ENCODE results near the gene TMUB1. TPM values are rescaled to one million over a fixed set of nuclear protein-coding genes. Genes with fewer than 3 reads are reported as not detected.

Gene TMUB1, protein sequence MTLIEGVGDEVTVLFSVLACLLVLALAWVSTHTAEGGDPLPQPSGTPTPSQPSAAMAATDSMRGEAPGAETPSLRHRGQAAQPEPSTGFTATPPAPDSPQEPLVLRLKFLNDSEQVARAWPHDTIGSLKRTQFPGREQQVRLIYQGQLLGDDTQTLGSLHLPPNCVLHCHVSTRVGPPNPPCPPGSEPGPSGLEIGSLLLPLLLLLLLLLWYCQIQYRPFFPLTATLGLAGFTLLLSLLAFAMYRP
- polyA plus RNA-seq (2013): 82.7 and 85.1 TPM in 2 replicates

DNA sequence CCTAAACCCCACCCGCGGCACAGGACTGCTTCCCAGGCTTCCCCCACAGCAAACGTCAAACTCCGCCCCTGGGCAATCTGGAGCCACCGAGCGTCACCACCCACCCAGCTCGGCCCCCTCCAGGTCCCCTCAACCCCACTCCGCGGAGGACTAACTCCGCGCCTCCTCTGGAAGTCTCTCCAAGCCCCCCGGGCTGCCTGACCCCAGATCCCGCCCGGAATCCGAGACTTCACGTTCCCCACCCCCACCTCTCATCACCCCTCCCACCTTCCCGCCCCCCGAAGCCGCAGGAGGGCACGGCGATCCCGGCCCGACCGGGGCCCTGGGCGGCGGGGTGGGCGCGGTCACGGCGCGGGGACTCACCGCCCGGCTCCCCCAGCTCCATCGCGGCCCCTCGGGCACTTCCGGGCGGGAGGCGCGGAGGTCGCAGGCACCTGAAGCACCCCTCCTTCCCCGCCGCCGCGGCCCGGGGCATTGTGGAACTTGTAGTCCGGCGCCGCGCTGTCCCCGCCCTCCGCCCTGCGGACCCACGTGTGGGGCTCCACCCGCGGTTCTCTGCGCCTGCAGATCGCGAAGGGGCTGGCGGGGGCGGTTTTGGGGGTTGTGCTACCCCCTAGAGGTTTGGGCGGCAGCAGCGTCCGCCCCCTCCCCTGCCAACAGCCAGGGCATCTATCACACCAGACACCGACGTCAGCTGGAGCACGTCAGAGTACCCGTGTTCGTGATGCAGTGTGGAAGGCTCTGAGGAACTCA is at the start of gene TMUB1:
TSS of gene TMUB1 (minus strand) at position 423 of the 753 bp plus-strand sequence. CDS start 930 bp downstream, outside the sequence.
- H3K27me3 ChIP-seq (ENCODE audit: insufficient read depth, low read length): no peaks in the 10 kb centered on the region
- peak within 1 kb of the TSS; percentile 80 for H3K4ac ChIP-seq (ENCODE audit: low read depth, low read length)
- H3K4me3 ChIP-seq (ENCODE audit: low read depth, low read length): peak within 1 kb of the TSS; percentile 79
- peak within 1 kb of the TSS; percentile 86 for H2BK5ac ChIP-seq (ENCODE audit: low read depth, low read length, poor library complexity)
- H3K18ac ChIP-seq (ENCODE audit: low read length): peak within 1 kb of the TSS; percentile 69
- peak within 1 kb of the TSS; percentile 73 for H3K14ac ChIP-seq (ENCODE audit: low read length)
- H2BK120ac ChIP-seq (ENCODE audit: insufficient read depth, low read length, poor library complexity): peak within 1 kb of the TSS; percentile 57
- H4K91ac ChIP-seq (ENCODE audit: low read depth, low read length): peak within 1 kb of the TSS; percentile 90
- H3K36me3 ChIP-seq (ENCODE audit: control insufficient read depth in 1 of 2, insufficient read depth in 2 of 2, low read length in 2 of 2): peaks cover 7 to 13% of the 10 kb centered on the region in 2 experiments
- peak within 1 kb of the TSS; percentile 70 for H4K12ac ChIP-seq (ENCODE audit: low read depth, low read length)
- no peak within 1 kb of the TSS for H3K23ac ChIP-seq (ENCODE audit: low read length)
- peaks cover 36% of the 10 kb centered on the region for H3K79me1 ChIP-seq (ENCODE audit: low read length)
- H2AK5ac ChIP-seq (ENCODE audit: low read length): peak within 1 kb of the TSS; percentile 16
- H3K4me1 ChIP-seq (ENCODE audit: control insufficient read depth in 1 of 2, insufficient read depth in 2 of 2, low read length in 2 of 2): peaks cover 37 to 49% of the 10 kb centered on the region in 2 experiments
- H3K4me2 ChIP-seq (ENCODE audit: low read length): peak within 1 kb of the TSS; percentile 84
- peak within 1 kb of the TSS; percentile 49 for H3K27ac ChIP-seq (ENCODE audit: low read depth, low read length)
- DNase-seq: peak; percentile 61 to 77
- no CpG with 5 or more reads among the region's 69 CpGs for WGBS (ENCODE audit: extremely low coverage, insufficient coverage, insufficient read length)
- peak within 1 kb of the TSS; percentile 82 for H3K9ac ChIP-seq (ENCODE audit: low read length)
- H3K79me2 ChIP-seq (ENCODE audit: control insufficient read depth, insufficient read depth, low read length, poor library complexity): peaks cover 41% of the 10 kb centered on the region
- H2BK12ac ChIP-seq (ENCODE audit: low read length): peak within 1 kb of the TSS; percentile 29
- peak within 1 kb of the TSS; percentile 84 for H4K8ac ChIP-seq (ENCODE audit: low read depth, low read length)
- peak within 1 kb of the TSS; percentile 92 for H2AFZ ChIP-seq (ENCODE audit: insufficient read depth, low read length, poor library complexity)
- no peaks in the 10 kb centered on the region for H3K9me3 ChIP-seq (ENCODE audit: insufficient read depth, low read depth, low read length)

DNA sequence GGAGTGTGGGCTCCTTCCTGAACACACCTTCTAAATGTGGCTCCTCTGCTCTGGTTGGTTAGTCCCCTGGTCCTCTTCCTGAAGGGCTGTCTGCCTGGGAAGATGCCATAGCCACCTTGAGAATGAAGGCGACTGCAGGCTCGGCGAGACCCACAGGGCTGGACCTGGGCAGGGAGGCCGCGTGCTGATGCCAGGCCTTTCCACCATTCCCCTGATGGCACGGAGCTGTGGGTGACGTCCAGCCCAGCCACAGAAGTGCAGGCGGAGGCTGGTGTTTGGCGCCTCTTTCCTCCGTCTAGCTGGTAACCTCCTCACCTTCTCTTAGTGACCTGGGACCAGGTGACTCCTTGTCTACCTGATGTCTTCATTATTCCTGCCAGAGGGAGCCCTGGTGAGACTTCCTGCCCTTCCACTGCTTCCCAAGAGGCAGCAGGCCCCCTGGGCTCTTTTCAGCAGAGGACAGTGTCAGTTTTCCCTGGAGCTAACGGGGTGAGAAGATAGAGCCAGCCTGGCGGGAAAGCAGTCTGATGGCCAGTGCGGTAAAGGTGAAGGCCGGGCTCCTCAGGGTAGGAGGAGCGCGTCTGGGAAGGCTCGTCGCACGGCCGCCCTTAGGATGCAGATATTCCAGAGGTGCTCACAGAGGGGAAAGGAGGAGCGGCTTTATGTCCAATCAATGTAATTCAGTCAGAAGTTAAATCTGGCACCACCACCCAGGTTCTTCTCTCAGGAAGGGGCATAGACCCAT is 49.3 kb upstream of the TMUB1 start:
- Histone ChIP-seq H3K9me3 (ENCODE audit: insufficient read depth, low read depth, low read length) (no peaks in the 10 kb centered on the region), H3K4ac (ENCODE audit: low read depth, low read length) (no peak overlapping the region), H2BK120ac (ENCODE audit: insufficient read depth, low read length, poor library complexity) (no peak overlapping the region), H3K4me3 (ENCODE audit: low read depth, low read length) (no peak overlapping the region), H2AK5ac (ENCODE audit: low read length) (no peak overlapping the region), H3K4me1 (ENCODE audit: control insufficient read depth in 1 of 2, insufficient read depth in 2 of 2, low read length in 2 of 2) (peaks cover 0 to 3% of the 10 kb centered on the region in 2 experiments), H3K14ac (ENCODE audit: low read length) (no peak overlapping the region), H2BK12ac (ENCODE audit: low read length) (no peak overlapping the region), H2BK5ac (ENCODE audit: low read depth, low read length, poor library complexity) (no peak overlapping the region), H3K18ac (ENCODE audit: low read length) (no peak overlapping the region), H3K36me3 (ENCODE audit: control insufficient read depth in 1 of 2, insufficient read depth in 2 of 2, low read length in 2 of 2) (peaks cover 96 to 97% of the 10 kb centered on the region in 2 experiments), H3K9ac (ENCODE audit: low read length) (no peak overlapping the region), H3K27me3 (ENCODE audit: insufficient read depth, low read length) (no peaks in the 10 kb centered on the region), H3K27ac (ENCODE audit: low read depth, low read length) (no peak overlapping the region), H3K79me2 (ENCODE audit: control insufficient read depth, insufficient read depth, low read length, poor library complexity) (no peaks in the 10 kb centered on the region), H2AFZ (ENCODE audit: insufficient read depth, low read length, poor library complexity) (no peak overlapping the region), H3K23ac (ENCODE audit: low read length) (no peak overlapping the region), H3K4me2 (ENCODE audit: low read length) (no peak overlapping the region), H3K79me1 (ENCODE audit: low read length) (no peaks in the 10 kb centered on the region), H4K8ac (ENCODE audit: low read depth, low read length) (no peak overlapping the region), H4K91ac (ENCODE audit: low read depth, low read length) (no peak overlapping the region), H4K12ac (ENCODE audit: low read depth, low read length) (no peak overlapping the region)
- WGBS (ENCODE audit: extremely low coverage, insufficient coverage, insufficient read length): no CpG with 5 or more reads among the region's 21 CpGs
- DNase-seq: no peak

DNA sequence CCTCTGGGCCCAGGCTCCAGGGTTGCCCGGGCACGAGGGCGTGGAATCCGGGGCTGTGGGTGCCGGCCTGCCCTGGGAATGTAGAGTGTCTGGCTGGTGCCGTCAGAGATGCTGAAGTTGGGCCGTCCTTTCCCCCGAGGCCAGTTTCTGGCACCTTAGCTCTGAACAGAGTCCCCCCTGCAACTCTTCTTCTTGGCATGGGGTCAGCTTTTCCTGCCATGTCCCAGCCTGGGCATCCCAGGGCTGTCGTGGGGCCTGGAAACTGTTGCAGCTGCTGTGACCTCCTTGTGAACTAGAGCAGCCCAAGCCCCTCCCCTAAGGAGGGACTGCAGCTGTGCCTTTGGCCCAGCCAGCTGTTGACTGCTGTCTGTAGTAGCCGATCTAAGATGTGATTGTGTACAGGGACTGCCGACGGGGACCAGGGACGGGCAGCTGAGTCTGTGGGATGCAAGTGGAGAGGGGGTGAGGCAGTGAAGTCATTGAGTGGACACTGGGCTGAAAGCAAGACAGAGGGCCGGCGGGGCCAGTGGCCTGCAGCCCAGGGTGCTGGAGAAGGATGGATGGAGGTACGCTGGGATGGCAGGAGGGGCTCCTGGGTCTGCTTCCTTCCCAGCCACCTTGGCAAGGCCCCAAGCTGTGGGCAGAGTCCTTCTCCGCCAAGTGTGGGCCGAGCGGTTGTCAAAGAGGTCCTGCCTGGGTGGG is 48.5 kb upstream of the TMUB1 start:
- H2AFZ ChIP-seq (ENCODE audit: insufficient read depth, low read length, poor library complexity): no peak overlapping the region
- no peak overlapping the region for H3K4me2 ChIP-seq (ENCODE audit: low read length)
- peaks cover 0 to under 1% of the 10 kb centered on the region in 2 experiments for H3K4me1 ChIP-seq (ENCODE audit: control insufficient read depth in 1 of 2, insufficient read depth in 2 of 2, low read length in 2 of 2)
- no peaks in the 10 kb centered on the region for H3K27me3 ChIP-seq (ENCODE audit: insufficient read depth, low read length)
- H3K14ac ChIP-seq (ENCODE audit: low read length): no peak overlapping the region
- no peak overlapping the region for H3K23ac ChIP-seq (ENCODE audit: low read length)
- H4K91ac ChIP-seq (ENCODE audit: low read depth, low read length): no peak overlapping the region
- H4K12ac ChIP-seq (ENCODE audit: low read depth, low read length): no peak overlapping the region
- no peak overlapping the region for H2BK5ac ChIP-seq (ENCODE audit: low read depth, low read length, poor library complexity)
- peaks cover 96 to 98% of the 10 kb centered on the region in 2 experiments for H3K36me3 ChIP-seq (ENCODE audit: control insufficient read depth in 1 of 2, insufficient read depth in 2 of 2, low read length in 2 of 2)
- no peak overlapping the region for H3K4ac ChIP-seq (ENCODE audit: low read depth, low read length)
- no peak overlapping the region for H2BK12ac ChIP-seq (ENCODE audit: low read length)
- H3K9ac ChIP-seq (ENCODE audit: low read length): no peak overlapping the region
- H3K79me1 ChIP-seq (ENCODE audit: low read length): no peaks in the 10 kb centered on the region
- no peak overlapping the region for H3K27ac ChIP-seq (ENCODE audit: low read depth, low read length)
- H2BK120ac ChIP-seq (ENCODE audit: insufficient read depth, low read length, poor library complexity): no peak overlapping the region
- no peaks in the 10 kb centered on the region for H3K9me3 ChIP-seq (ENCODE audit: insufficient read depth, low read depth, low read length)
- no peaks in the 10 kb centered on the region for H3K79me2 ChIP-seq (ENCODE audit: control insufficient read depth, insufficient read depth, low read length, poor library complexity)
- no peak for DNase-seq
- no peak overlapping the region for H3K4me3 ChIP-seq (ENCODE audit: low read depth, low read length)
- H4K8ac ChIP-seq (ENCODE audit: low read depth, low read length): no peak overlapping the region
- no peak overlapping the region for H3K18ac ChIP-seq (ENCODE audit: low read length)
- no CpG with 5 or more reads among the region's 19 CpGs for WGBS (ENCODE audit: extremely low coverage, insufficient coverage, insufficient read length)
- H2AK5ac ChIP-seq (ENCODE audit: low read length): no peak overlapping the region

DNA sequence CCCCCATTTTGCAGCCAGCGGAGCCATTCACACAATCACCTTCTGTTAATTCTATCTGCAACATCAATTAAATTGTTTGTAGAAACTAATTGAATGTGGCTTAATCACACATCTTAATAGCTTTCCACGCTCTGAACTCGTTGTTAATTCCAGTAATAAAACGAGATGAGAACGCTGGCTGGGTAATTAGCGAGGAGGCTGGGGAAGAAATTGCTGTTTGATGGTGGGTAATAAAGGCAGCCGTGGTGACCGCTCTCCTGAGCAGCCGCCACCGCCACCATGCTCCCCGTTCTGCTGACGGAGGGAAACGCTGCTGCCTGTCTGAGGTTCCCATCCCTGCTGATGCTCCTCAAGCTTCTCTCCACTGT is 47.9 kb upstream of the TMUB1 start:
- Histone ChIP-seq H2AK5ac (ENCODE audit: low read length) (no peak overlapping the region), H3K4me3 (ENCODE audit: low read depth, low read length) (no peak overlapping the region), H2BK120ac (ENCODE audit: insufficient read depth, low read length, poor library complexity) (no peak overlapping the region), H2AFZ (ENCODE audit: insufficient read depth, low read length, poor library complexity) (no peak overlapping the region), H3K27me3 (ENCODE audit: insufficient read depth, low read length) (no peaks in the 10 kb centered on the region), H3K14ac (ENCODE audit: low read length) (no peak overlapping the region), H2BK12ac (ENCODE audit: low read length) (no peak overlapping the region), H3K9ac (ENCODE audit: low read length) (no peak overlapping the region), H3K79me1 (ENCODE audit: low read length) (no peaks in the 10 kb centered on the region), H3K18ac (ENCODE audit: low read length) (no peak overlapping the region), H4K12ac (ENCODE audit: low read depth, low read length) (no peak overlapping the region), H4K8ac (ENCODE audit: low read depth, low read length) (no peak overlapping the region), H3K4me2 (ENCODE audit: low read length) (no peak overlapping the region), H4K91ac (ENCODE audit: low read depth, low read length) (no peak overlapping the region), H3K9me3 (ENCODE audit: insufficient read depth, low read depth, low read length) (no peaks in the 10 kb centered on the region), H2BK5ac (ENCODE audit: low read depth, low read length, poor library complexity) (no peak overlapping the region), H3K4me1 (ENCODE audit: control insufficient read depth in 1 of 2, insufficient read depth in 2 of 2, low read length in 2 of 2) (peaks cover 0 to under 1% of the 10 kb centered on the region in 2 experiments), H3K4ac (ENCODE audit: low read depth, low read length) (no peak overlapping the region), H3K36me3 (ENCODE audit: control insufficient read depth in 1 of 2, insufficient read depth in 2 of 2, low read length in 2 of 2) (peaks cover 96% of the 10 kb centered on the region in 2 experiments), H3K27ac (ENCODE audit: low read depth, low read length) (no peak overlapping the region), H3K79me2 (ENCODE audit: control insufficient read depth, insufficient read depth, low read length, poor library complexity) (no peaks in the 10 kb centered on the region), H3K23ac (ENCODE audit: low read length) (no peak overlapping the region)
- no CpG with 5 or more reads among the region's 13 CpGs for WGBS (ENCODE audit: extremely low coverage, insufficient coverage, insufficient read length)
- no peak for DNase-seq
